Endodermal cell (in vitro differentiated cells): Measurements from ENCODE around the gene PSTPIP2. TPM values are rescaled to one million over a fixed set of nuclear protein-coding genes. Genes with fewer than 3 reads are reported as not detected.

ENCODE experiments used
- DNase-seq: peaks from one replicate; pipeline ENCODE4 v3.0.0-alpha.2; 2017
- H3K27ac ChIP-seq: 2 replicates; pipeline ENCODE4 v1.5.1; 2013; ENCODE audit warnings: mild to moderate bottlenecking, low read depth, low read length, moderate library complexity
- H3K27me3 ChIP-seq: 2 replicates; pipeline ENCODE4 v1.6.1; 2013; ENCODE audit warnings: mild to moderate bottlenecking, low read length, moderate library complexity; ENCODE audit not compliant: insufficient read depth, control insufficient read depth, poor library complexity, severe bottlenecking
- H3K36me3 ChIP-seq: 2 replicates; pipeline ENCODE4 v1.7.0; 2013; ENCODE audit warnings: mild to moderate bottlenecking, low read length, moderate library complexity; ENCODE audit not compliant: control insufficient read depth, insufficient read depth
- H3K4me1 ChIP-seq: one replicate; pipeline ENCODE4 v1.7.0; 2013; ENCODE audit warnings: low read length; ENCODE audit not compliant: control insufficient read depth, insufficient read depth
- H3K4me3 ChIP-seq: 2 replicates; pipeline ENCODE4 v1.5.1; 2013; ENCODE audit warnings: mild to moderate bottlenecking, low read length, moderate library complexity
- H3K9ac ChIP-seq: 2 replicates; pipeline ENCODE4 v1.6.1; 2013; ENCODE audit warnings: mild to moderate bottlenecking, low read length, moderate library complexity; ENCODE audit not compliant: poor library complexity, severe bottlenecking; ENCODE audit errors: extremely low read depth
- H3K9me3 ChIP-seq: 2 replicates; pipeline ENCODE4 v1.6.1; 2013; ENCODE audit warnings: mild to moderate bottlenecking, low read length, moderate library complexity; ENCODE audit not compliant: control insufficient read depth
- H3K27ac Mint-ChIP-seq: 2 replicates; pipeline ENCODE4 v1.8.0; 2020; ENCODE audit warnings: mixed read lengths
- H3K27me3 Mint-ChIP-seq: 2 replicates; pipeline ENCODE4 v1.8.0; 2021; ENCODE audit warnings: mild to moderate bottlenecking, mixed read lengths; ENCODE audit not compliant: insufficient read depth
- H3K36me3 Mint-ChIP-seq: 2 replicates; pipeline ENCODE4 v1.8.0; 2020; ENCODE audit warnings: low read depth, mixed read lengths
- H3K4me1 Mint-ChIP-seq: 2 replicates; pipeline ENCODE4 v1.8.0; 2020; ENCODE audit warnings: mixed read lengths
- H3K4me3 Mint-ChIP-seq: 2 replicates; pipeline ENCODE4 v1.8.0; 2020; ENCODE audit warnings: mild to moderate bottlenecking, moderate library complexity, mixed read lengths
- H3K9me3 Mint-ChIP-seq: 2 replicates; pipeline ENCODE4 v1.8.0; 2020; ENCODE audit warnings: mild to moderate bottlenecking, mixed read lengths
- WGBS, 2 experiments: methylation state at CpG; one replicate each; pipeline versions ENCODE4 v1.1.5 to v1.1.7; 2013; ENCODE audit warnings: missing lambda C conversion rate in 2 of 2, mixed read lengths in 1 of 2; ENCODE audit not compliant: insufficient coverage in 1 of 2, insufficient read length in 1 of 2; 5-methylcytosine and 5-hydroxymethylcytosine counted together
- total RNA-seq, 2 donors: library from RNA; stranded (reverse); fragmentation: NEBNext Ultra II Directional in 1 of 2; extraction: Animal tissue kit (Norgen Biotek cat#: 25700) in 1 of 2; gene quantifications; 2 replicates in 1 of 2; 3 replicates in 1 of 2; pipeline ENCODE4 v1.2.1, GENCODE V29; 2021
- TF ChIP-seq, protein P1 (sequence below): fragments of 200-600 bp; sonication (generic); conservative IDR thresholded peaks from 2 replicates; pipeline ENCODE4 v1.5.0; 2021; ENCODE audit warnings: antibody characterized with exemption, mild to moderate bottlenecking

PSTPIP2 gene
- total RNA-seq, 2 donors from 2014 or later: 10.6 to 10.8 TPM

DNA sequence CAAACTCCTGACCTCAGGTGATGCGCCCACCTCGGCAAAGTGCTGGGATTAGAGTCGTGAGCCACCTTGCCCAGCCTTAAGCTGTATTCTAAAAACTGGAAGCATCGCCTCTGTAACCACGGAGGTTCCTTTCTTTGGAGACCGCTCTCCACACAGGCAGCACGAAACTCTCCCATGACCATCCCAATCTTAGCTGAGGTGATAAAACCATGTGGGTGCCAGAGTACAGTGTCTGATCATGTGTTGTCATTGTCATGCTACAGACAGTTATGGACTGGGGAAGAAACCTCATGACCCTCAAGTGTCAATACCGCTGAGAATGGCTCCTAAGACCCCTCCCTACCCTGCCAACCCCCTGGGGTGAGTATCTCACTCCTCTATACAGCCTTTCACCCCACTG, 63.5 kb downstream of the PSTPIP2 start:
- H3K4me3 Mint-ChIP-seq: no peak overlapping the region
- WGBS, 2 experiments: 92 to 95% methylated on average over 7 to 8 of the region's 8 CpGs
- TF ChIP-seq, protein P1, sequence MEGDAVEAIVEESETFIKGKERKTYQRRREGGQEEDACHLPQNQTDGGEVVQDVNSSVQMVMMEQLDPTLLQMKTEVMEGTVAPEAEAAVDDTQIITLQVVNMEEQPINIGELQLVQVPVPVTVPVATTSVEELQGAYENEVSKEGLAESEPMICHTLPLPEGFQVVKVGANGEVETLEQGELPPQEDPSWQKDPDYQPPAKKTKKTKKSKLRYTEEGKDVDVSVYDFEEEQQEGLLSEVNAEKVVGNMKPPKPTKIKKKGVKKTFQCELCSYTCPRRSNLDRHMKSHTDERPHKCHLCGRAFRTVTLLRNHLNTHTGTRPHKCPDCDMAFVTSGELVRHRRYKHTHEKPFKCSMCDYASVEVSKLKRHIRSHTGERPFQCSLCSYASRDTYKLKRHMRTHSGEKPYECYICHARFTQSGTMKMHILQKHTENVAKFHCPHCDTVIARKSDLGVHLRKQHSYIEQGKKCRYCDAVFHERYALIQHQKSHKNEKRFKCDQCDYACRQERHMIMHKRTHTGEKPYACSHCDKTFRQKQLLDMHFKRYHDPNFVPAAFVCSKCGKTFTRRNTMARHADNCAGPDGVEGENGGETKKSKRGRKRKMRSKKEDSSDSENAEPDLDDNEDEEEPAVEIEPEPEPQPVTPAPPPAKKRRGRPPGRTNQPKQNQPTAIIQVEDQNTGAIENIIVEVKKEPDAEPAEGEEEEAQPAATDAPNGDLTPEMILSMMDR: no peak
- Histone ChIP-seq H3K4me3 (no peak overlapping the region), H3K27me3 (no peaks in the 10 kb centered on the region), H3K27ac (no peak overlapping the region), H3K4me1 (no peaks in the 10 kb centered on the region), H3K9me3 (no peaks in the 10 kb centered on the region), H3K36me3 (peaks cover 6% of the 10 kb centered on the region), H3K9ac (no peak overlapping the region)
- peaks cover 1% of the 10 kb centered on the region for H3K27me3 Mint-ChIP-seq
- no peak for DNase-seq
- H3K9me3 Mint-ChIP-seq: no peaks in the 10 kb centered on the region
- no peak overlapping the region for H3K27ac Mint-ChIP-seq
- no peaks in the 10 kb centered on the region for H3K36me3 Mint-ChIP-seq
- no peaks in the 10 kb centered on the region for H3K4me1 Mint-ChIP-seq

- H3K9me3 Mint-ChIP-seq: peaks cover 9% of the 10 kb centered on the region
- no peak for DNase-seq
- Histone ChIP-seq H3K4me1 (no peaks in the 10 kb centered on the region), H3K27ac (no peak overlapping the region), H3K9me3 (peaks cover 6% of the 10 kb centered on the region), H3K9ac (no peak overlapping the region), H3K36me3 (peaks cover 6% of the 10 kb centered on the region), H3K4me3 (no peak overlapping the region), H3K27me3 (no peaks in the 10 kb centered on the region)
- H3K4me3 Mint-ChIP-seq: no peak overlapping the region
- 91 to 98% methylated on average over 4 to 5 of the region's 5 CpGs for WGBS, 2 experiments
- TF ChIP-seq, protein P1: no peak
- H3K4me1 Mint-ChIP-seq: no peaks in the 10 kb centered on the region
- H3K27ac Mint-ChIP-seq: no peak overlapping the region
- peaks cover 3% of the 10 kb centered on the region for H3K36me3 Mint-ChIP-seq
- H3K27me3 Mint-ChIP-seq: peaks cover 1% of the 10 kb centered on the region
Observed at GRCh38 chr18:46007165-46007564, 64.9 kb downstream of the PSTPIP2 start.

DNA sequence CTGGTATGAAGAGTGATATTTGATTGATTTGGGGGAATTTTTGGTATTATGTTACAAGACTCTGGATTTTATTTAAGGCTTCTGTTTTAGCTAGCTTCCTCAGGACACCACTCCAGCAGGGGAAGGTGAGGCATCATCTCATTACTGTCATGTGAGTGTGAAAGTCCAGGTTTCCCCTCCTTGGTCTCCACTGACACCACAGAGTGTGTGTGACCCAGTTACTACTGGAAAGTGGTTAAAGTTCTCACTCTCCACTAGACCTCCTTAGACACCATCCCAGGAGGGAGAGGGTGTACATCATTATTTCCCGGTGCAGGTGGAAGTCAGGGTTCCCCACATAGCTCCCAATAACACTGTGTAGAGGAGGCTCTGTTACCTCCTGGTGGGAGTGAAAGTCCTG, 69.1 kb downstream of the PSTPIP2 start:
- Mint-ChIP-seq H3K4me1 (peaks cover 12% of the 10 kb centered on the region), H3K4me3 (no peak overlapping the region), H3K9me3 (peaks cover 13% of the 10 kb centered on the region), H3K27ac (no peak overlapping the region), H3K36me3 (peaks cover 3% of the 10 kb centered on the region), H3K27me3 (peaks cover 1% of the 10 kb centered on the region)
- Histone ChIP-seq H3K4me1 (no peaks in the 10 kb centered on the region), H3K4me3 (no peak overlapping the region), H3K9ac (no peak overlapping the region), H3K27ac (no peak overlapping the region), H3K36me3 (no peaks in the 10 kb centered on the region), H3K9me3 (peaks cover 11% of the 10 kb centered on the region), H3K27me3 (no peaks in the 10 kb centered on the region)
- no peak for DNase-seq
- TF ChIP-seq, protein P1: no peak
- whole genome bisulfite sequencing, 2 experiments: 86% methylated on average over 1 of the region's 1 CpG; no CpG with 5 or more reads in 1 of the 2 experiments
